ENCODE results near the gene SLC4A1.

SLC4A1 gene

GRCh38 chr17:44267818-44268490 lies at the start of gene SLC4A1:
Gene SLC4A1 (minus strand): TSS chr17:44268135. CDS start chr17:44262866, 5,269 bp downstream.
- no peak for DNase-seq (ENCODE audit: low read depth)

- DNase-seq (ENCODE audit: low read depth) = no peak
Observed at GRCh38 chr17:44317545-44317944, 49.6 kb upstream of the SLC4A1 start.

GRCh38 chr17:44315760-44316731 lies 48.1 kb upstream of the SLC4A1 start:
- DNase-seq (ENCODE audit: low read depth) = no peak

GRCh38 chr17:44314869-44315661 lies 47.1 kb upstream of the SLC4A1 start:
- DNase-seq (ENCODE audit: low read depth) = no peak

DNA sequence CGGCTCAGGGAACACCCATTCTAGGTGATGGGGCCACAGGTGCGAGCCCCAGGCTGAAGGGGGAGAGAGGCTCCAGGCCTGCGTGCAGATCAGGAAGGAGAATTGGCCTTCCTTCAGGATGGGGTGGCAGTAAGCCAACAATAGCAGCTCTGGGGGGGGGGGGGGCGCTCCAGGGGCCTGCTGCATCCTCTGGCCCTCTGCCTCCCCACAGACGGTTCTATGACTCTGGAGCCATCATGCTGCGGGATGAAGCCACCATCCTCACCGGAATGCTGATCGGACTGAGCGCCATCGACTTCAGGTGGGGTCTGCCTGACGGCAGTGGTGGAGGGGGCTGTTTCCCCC lies 46.6 kb upstream of the SLC4A1 start:
- DNase-seq (ENCODE audit: low read depth) = no peak

- no peak for DNase-seq (ENCODE audit: low read depth)
Observed at GRCh38 chr17:44314031-44314430, 46.1 kb upstream of the SLC4A1 start.

DNA sequence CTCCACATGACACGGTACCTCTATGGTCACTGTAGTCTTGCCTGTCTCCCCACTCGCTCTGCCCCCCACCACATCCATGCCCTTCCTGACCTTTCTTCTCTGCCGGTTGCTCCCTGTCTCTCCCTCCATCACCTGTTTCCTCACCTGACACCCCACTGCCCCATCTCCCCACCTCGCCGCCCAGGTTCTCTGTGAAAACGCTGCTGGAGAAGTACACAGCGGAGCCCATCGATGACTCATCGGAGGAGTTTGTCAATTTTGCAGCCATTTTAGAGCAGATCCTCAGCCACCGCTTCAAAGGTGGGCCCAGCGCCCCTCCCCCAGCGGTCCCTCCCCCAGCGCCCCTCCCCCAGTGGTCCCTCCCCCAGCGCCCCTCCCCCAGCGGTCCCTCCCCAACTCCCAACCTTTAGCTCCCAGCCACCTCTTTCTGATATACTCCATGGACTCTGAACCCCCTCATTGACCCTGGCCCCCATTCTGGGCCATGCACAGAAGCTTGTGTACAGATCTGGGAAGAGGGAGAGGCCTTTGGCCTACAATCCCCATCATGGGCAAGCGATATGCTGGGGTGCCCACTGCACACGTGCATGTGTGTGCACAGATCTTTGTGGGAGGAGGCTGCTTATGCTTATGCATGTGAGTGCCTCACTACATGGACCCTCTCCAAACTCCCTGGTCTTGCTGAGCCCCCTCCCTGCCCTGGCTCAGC lies 44.6 kb upstream of the SLC4A1 start:
- no peak for DNase-seq (ENCODE audit: low read depth)

DNA sequence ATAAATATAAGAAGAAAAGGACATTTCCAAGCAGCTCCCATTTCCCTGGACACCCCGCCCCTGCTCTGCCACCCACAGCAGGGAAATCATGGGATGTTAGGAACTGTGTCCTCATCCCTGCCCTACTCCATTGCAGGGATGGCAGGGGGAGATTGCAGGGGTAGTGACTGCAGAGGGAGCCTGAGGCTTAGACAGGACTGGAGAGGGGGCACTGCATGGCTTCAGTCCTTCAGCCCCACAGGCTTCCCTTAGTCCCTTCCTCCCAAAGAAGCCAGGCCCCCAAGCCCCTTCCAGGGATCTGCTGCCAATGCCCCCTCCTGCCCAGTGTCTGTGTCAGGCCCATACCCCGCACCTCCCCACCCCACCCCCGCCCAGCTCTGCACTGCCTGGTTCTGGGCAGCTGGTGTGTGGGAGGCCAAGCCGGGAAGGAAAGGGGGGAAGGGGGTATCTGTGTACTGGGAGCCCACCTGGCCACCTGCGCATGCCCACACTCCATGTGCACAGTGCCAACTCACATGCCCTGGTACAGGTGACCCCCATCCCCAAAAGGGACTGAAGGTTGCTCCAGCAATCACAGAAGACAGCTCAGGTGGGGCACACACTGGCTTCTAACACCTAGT lies 43.7 kb upstream of the SLC4A1 start:
- DNase-seq (ENCODE audit: low read depth) = no peak

- no peak for DNase-seq (ENCODE audit: low read depth)
Observed at GRCh38 chr17:44310609-44311376, 42.9 kb upstream of the SLC4A1 start.

DNA sequence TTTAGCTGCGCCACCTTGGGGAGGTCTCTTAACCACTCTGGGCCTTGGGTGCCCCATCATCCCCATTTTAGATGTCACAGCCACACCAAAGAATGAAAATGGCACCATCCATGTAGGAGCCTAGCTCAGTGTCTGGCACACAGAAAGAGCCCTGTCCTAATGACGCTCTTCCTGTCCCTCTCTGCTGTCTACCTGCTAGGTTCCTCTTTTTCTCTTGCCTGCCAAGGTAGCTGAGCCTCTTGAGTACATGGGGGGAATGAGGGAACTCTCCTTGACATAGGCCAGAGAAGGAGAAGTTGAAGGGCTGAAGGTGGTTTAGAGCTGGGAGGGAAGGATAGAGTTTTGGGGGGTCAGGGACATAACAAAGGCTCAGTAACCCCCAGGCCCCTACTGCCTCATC lies 42.3 kb upstream of the SLC4A1 start:
- DNase-seq (ENCODE audit: low read depth) = no peak

DNA sequence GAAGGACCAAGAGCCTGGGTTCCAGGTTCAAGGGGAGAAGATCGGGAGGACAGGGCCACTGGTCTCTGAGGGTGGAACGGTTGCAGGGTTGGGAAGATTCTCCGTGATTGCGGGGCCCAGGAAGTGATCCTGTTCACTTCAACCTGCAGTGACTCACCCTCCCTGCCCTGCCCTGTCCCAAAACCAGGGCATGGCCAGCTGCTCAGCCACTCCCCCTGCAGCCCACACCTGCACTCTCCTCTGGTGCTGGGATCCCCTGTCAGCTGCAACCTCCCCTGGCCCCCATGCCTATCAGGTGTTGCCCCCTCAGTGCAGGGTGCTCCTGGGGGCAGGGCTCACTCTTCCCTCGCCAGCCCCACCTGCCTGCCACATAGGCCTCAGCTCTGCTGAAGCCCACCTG lies 41.5 kb upstream of the SLC4A1 start:
- no peak for DNase-seq (ENCODE audit: low read depth)

DNA sequence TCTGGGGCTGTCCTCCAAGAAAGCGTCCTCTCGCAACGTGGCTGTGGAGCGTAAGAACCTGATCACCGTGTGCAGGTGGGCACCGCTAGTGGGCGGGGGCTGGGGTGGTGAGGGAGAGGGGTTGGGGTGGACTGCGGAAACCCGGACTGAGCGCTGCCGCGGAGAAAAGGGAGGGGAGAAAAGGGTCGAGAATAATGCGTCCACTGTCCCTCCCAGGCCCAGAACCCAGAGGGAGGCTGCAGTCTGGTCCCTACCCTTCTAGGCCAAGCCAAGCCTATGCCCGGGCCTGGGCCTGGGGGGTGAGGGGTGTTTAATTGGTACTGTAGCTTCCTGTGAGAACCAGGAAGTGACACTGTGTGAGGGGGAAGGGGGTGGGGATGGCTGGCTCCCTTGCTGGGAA lies 40.9 kb upstream of the SLC4A1 start:
- DNase-seq (ENCODE audit: low read depth) = no peak

DNA sequence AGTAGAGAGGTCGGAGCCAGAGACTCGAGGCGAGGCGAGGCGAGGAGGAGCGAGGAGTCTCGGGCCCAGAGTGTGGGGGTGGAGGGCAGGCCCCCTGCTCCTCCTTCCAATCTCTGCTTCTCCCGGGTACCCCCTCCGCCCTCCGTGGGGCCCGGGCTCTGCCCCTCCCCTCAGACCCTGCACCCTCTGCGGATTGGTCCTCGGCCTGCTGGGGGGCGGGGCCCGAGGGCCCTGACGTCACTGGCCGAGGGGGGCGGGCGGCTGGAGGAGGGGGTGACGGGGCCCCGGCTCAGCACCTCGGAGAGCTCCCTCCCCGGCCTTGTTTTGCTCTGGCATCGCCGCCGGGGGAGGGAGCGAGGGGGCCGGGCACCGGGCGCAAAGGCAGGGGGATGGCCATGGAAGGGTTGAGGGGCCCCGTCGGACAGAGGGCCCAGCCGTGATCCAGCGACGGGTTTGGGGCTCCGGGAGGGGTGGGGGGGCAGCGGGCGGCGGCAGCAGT lies 40.4 kb upstream of the SLC4A1 start, which contains the start of gene RUNDC3A:
Gene RUNDC3A (plus strand): TSS at position 282 of the 499 bp plus-strand sequence. CDS start 232 bp downstream, outside the sequence.
- DNase-seq (ENCODE audit: low read depth) = peak; percentile 72

- DNase-seq (ENCODE audit: low read depth) = no peak
Observed at GRCh38 chr17:44307387-44308186, 39.7 kb upstream of the SLC4A1 start.

DNA sequence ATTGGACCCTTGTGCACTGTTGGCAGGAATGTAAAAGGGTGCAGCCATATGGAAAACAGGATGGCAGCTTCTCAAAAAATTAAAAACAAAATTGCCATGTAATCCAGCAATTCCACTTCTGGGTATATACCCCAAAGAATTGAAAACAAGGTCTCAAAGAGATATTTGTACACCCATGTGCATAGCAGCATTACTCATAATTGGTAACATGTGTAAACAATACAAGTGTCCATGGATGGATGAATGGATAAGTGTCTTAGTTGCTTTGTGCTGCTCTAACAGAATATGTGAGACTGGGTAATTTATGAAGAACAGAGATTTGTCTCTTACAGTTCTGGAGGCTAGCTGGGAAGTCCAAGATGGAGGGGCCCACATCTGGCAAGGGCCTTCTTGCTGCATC lies 36.7 kb upstream of the SLC4A1 start:
- no peak for DNase-seq (ENCODE audit: low read depth)

GRCh38 chr17:44297975-44298374 lies 30.0 kb upstream of the SLC4A1 start:
- DNase-seq (ENCODE audit: low read depth) = no peak

DNA sequence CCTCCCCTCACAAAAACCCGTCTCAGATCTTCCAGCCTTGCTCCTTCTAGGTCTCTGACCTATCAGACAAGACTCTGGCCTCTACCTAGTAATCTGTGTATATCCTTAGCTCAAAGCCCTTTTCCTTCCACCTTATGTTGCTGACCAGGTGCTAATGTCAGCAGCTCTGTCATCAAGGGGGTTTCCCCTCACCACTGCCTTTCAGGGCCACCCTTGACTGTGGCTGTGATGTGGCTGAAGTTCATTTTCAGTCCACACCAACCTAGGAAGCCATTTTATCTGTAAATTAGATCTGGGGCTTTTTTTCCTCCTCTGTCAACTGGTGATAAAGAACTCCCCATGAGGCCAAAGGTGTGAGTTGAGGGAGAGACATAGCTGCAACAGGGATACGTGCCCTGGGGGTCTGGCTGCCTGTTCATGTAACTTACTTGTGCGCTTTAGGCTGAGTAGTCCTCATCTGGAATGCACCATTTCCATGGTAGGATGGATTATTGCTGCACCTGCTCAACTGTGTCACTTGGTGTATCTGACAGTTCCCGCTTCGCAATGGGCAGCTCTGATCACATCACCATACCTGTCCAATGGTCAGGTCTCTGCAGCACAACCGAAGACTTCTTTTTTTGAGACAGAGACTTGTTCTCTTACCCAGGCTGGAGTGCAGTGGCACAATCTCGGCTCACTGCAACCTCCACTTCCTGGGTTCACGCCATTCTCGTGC lies 25.7 kb upstream of the SLC4A1 start:
- no peak for DNase-seq (ENCODE audit: low read depth)

- no peak for DNase-seq (ENCODE audit: low read depth)
Observed at GRCh38 chr17:44287651-44288050, 19.7 kb upstream of the SLC4A1 start.

DNA sequence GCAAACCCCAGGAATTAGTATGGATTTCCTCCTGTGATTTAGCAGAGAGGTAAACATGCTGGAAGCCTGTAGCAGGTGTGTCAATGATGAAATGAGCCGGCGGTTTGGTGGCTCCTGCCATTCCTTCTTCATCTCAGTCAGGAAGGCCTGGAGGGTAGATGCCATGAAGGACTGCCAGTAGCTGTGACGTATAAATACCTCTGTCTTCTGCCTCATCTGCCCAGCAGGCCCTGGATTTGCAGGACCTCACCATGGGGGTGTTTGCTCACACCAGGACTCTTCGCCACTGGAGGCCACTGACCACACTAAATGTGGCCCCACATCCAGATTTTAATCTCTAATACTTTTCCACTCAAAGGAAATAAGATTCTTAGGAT lies 16.1 kb upstream of the SLC4A1 start:
- DNase-seq (ENCODE audit: low read depth) = no peak
